ENCODE results near the gene PLD4. TPM values are rescaled to one million over a fixed set of nuclear protein-coding genes. Genes with fewer than 3 reads are reported as not detected.

The PLD4 gene
- polyA plus RNA-seq, 3 donors, result 12.2 to 15.5 (median 15.1) TPM

DNA sequence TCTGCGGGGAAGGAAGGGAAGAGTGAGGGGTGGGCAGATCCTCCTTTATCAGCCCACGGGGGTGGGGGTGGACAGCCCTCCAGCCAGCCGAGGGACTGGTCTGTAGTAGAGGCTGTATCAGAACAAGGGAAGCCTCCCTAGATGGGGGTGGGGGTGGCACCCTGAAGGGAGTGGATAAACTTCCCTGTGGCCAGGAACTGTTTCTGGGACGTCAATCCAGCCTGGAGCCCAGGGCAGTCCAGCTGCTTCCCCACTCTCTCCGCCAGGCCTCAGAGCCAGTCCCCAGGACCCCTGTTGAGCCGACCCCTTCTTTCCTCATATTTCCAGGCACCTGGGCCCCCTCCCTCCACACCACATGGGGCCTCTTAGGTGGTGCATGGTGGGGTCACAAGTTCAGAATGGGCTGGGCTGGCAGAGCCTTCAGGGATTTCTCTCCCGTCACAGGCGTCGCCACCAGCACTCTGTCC lies 6.7 kb downstream of the PLD4 start:
- peaks cover 7 to 23% of the 10 kb centered on the region in 2 donors for H3K27me3 ChIP-seq (ENCODE audit: control insufficient read depth in 2 of 2, insufficient read depth in 2 of 2, low read length in 2 of 2)
- TF ChIP-seq, protein P1, sequence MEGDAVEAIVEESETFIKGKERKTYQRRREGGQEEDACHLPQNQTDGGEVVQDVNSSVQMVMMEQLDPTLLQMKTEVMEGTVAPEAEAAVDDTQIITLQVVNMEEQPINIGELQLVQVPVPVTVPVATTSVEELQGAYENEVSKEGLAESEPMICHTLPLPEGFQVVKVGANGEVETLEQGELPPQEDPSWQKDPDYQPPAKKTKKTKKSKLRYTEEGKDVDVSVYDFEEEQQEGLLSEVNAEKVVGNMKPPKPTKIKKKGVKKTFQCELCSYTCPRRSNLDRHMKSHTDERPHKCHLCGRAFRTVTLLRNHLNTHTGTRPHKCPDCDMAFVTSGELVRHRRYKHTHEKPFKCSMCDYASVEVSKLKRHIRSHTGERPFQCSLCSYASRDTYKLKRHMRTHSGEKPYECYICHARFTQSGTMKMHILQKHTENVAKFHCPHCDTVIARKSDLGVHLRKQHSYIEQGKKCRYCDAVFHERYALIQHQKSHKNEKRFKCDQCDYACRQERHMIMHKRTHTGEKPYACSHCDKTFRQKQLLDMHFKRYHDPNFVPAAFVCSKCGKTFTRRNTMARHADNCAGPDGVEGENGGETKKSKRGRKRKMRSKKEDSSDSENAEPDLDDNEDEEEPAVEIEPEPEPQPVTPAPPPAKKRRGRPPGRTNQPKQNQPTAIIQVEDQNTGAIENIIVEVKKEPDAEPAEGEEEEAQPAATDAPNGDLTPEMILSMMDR (IDR thresholded peaks at IDR 0.05), result no peak
- peak in 1 of 3 donors; percentile 2 for DNase-seq
- no peak overlapping the region for H3K9ac ChIP-seq (ENCODE audit: insufficient read depth, low read length, poor library complexity, severe bottlenecking)
- Mint-ChIP-seq H3K9me3 (peaks cover 0 to 4% (median 0%) of the 10 kb centered on the region in 7 donors), H3K4me3 (no peak overlapping the region), H3K36me3 (peaks cover 4 to 5% of the 10 kb centered on the region in 2 donors), H3K27me3 (ENCODE audit: low read depth in 3 of 3) (peaks cover 18 to 25% (median 22%) of the 10 kb centered on the region in 3 donors), H3K27ac (no peak overlapping the region), H3K4me1 (peaks cover 11% of the 10 kb centered on the region)
- 60% methylated on average over 1 of the region's 9 CpGs for WGBS (ENCODE audit: insufficient coverage)
- H3K79me2 ChIP-seq (ENCODE audit: insufficient read depth, low read length), result peaks cover 9% of the 10 kb centered on the region
- H2AFZ ChIP-seq (ENCODE audit: insufficient read depth, low read depth, low read length, poor library complexity, severe bottlenecking), result no peak overlapping the region
- peaks cover 0 to 4% of the 10 kb centered on the region in 2 donors for H3K36me3 ChIP-seq (replicated peaks in 1 of 2; ENCODE audit: control insufficient read depth in 1 of 2, insufficient read depth in 2 of 2, low read length in 2 of 2)
- H3K4me1 ChIP-seq (ENCODE audit: control insufficient read depth in 1 of 2, insufficient read depth in 2 of 2, low read length in 2 of 2), result peaks cover 19 to 22% of the 10 kb centered on the region in 2 donors
- no peak overlapping the region for H3K4me3 ChIP-seq (replicated peaks in 1 of 3; ENCODE audit: low read depth in 2 of 3, low read length in 3 of 3)
- no peak overlapping the region for H3K4me2 ChIP-seq (replicated peaks; ENCODE audit: extremely low read depth, low read length, poor library complexity, severe bottlenecking)
- peaks cover 0 to 3% of the 10 kb centered on the region in 2 donors for H3K9me3 ChIP-seq (replicated peaks in 1 of 2; ENCODE audit: control insufficient read depth in 1 of 2, insufficient read depth in 1 of 2, low read length in 2 of 2)
- no peaks in the 10 kb centered on the region for H4K20me1 ChIP-seq (ENCODE audit: insufficient read depth, low read length)
- intact Hi-C loops (cut with micrococcal nuclease), result no loop called here
- H3K27ac ChIP-seq (ENCODE audit: low read depth in 1 of 2, low read length in 2 of 2), result no peak overlapping the region

DNA sequence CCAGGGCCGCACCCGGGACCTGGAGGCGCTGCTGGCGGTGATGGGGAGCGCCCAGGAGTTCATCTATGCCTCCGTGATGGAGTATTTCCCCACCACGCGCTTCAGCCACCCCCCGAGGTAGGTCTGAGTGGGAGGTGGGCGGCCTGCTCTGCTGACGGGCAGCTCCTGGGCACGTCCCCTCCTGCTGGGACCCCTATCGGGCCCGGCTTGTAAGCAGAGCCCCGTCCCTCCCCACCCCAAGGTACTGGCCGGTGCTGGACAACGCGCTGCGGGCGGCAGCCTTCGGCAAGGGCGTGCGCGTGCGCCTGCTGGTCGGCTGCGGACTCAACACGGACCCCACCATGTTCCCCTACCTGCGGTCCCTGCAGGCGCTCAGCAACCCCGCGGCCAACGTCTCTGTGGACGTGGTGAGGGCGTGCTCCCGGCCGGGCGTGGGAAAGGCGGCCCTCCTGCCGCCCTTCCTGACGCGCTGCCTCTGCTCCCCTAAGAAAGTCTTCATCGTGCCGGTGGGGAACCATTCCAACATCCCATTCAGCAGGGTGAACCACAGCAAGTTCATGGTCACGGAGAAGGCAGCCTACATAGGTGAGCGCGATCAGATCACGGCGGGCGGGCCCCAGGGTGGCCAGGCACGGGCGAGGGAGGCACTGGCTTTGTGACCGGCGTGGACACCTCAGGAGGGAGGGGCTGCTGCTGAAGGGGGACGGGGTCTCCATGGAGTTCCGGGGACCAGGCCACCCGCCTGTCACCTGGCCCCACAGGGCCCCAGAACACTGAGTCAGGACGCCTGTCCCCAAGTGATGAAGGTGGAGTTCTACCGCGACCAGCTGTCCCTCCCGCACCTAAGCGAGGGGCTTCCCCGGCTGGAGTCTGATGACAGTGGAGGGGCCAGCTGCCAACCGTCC lies 7.3 kb downstream of the PLD4 start:
- Histone ChIP-seq H2AFZ (ENCODE audit: insufficient read depth, low read depth, low read length, poor library complexity, severe bottlenecking) (peak overlapping the region; percentile 86), H3K9ac (ENCODE audit: insufficient read depth, low read length, poor library complexity, severe bottlenecking) (peak overlapping the region; percentile 57), H3K36me3 (replicated peaks in 1 of 2; ENCODE audit: control insufficient read depth in 1 of 2, insufficient read depth in 2 of 2, low read length in 2 of 2) (peaks cover 0 to 4% of the 10 kb centered on the region in 2 donors), H3K27ac (ENCODE audit: low read depth in 1 of 2, low read length in 2 of 2) (no peak overlapping the region), H3K4me2 (replicated peaks; ENCODE audit: extremely low read depth, low read length, poor library complexity, severe bottlenecking) (peak overlapping the region; percentile 84), H3K4me3 (replicated peaks in 1 of 3; ENCODE audit: low read depth in 2 of 3, low read length in 3 of 3) (peak overlapping the region in 1 of 3 experiments; percentile 74), H3K27me3 (ENCODE audit: control insufficient read depth in 2 of 2, insufficient read depth in 2 of 2, low read length in 2 of 2) (peaks cover 7 to 28% of the 10 kb centered on the region in 2 donors), H3K79me2 (ENCODE audit: insufficient read depth, low read length) (peaks cover 7% of the 10 kb centered on the region), H4K20me1 (ENCODE audit: insufficient read depth, low read length) (no peaks in the 10 kb centered on the region), H3K4me1 (ENCODE audit: control insufficient read depth in 1 of 2, insufficient read depth in 2 of 2, low read length in 2 of 2) (peaks cover 12 to 16% of the 10 kb centered on the region in 2 donors), H3K9me3 (replicated peaks in 1 of 2; ENCODE audit: control insufficient read depth in 1 of 2, insufficient read depth in 1 of 2, low read length in 2 of 2) (peaks cover 0 to 3% of the 10 kb centered on the region in 2 donors)
- Mint-ChIP-seq H3K36me3 (peaks cover 4 to 5% of the 10 kb centered on the region in 2 donors), H3K27me3 (ENCODE audit: low read depth in 3 of 3) (peaks cover 25 to 29% (median 27%) of the 10 kb centered on the region in 3 donors), H3K27ac (no peak overlapping the region), H3K4me1 (peaks cover 4% of the 10 kb centered on the region), H3K4me3 (no peak overlapping the region), H3K9me3 (peaks cover 0 to 4% (median 0%) of the 10 kb centered on the region in 7 donors)
- TF ChIP-seq, protein P1 (IDR thresholded peaks at IDR 0.05), result no peak
- intact Hi-C loops (cut with micrococcal nuclease), result no loop called here
- peak in 1 of 3 donors; percentile 4 for DNase-seq
- WGBS (ENCODE audit: insufficient coverage), result 95% methylated on average over 45 of the region's 64 CpGs
